ENCODE data around the gene COL25A1.

Gene COL25A1

DNA sequence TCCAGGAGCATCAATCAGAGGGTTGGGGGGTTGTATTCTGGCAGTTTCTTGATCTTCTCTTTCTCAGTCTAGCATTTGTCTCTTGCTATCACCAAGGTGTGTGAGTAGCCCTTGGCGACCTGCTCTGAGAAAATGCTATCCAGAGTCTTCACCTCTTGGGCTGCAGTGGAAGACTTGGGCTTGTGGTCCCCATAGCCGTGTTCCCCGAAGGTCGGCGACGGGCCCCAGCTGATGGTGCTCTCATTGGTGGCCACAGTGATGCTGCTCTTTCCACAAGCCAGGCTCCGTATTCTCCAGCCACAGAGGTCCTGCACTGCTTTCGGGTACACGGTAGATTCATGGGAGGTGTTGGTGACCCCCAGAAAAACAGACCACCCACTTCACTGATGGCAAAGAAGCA lies 513.7 kb downstream of the COL25A1 start:
- no peak for DNase-seq

DNA sequence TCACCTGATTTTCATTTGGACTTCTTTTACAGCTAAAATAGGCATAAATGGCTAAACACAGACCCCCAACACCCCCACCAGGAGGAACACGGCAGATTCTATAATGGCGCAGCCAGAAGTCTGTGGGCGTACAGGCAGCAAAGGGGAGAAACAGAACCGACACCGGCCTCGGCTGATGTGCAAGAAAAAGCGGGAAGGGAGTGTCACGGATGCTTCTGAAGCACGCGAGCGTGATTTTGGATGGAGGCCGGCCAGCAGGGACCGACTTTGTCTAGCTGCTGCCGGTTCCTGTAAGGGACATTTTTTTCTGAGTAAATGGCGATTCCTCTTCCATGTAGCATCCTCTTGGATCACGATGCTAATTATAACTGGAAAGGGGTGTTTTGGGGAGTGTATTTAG lies 514.7 kb downstream of the COL25A1 start:
- no peak for DNase-seq

DNA sequence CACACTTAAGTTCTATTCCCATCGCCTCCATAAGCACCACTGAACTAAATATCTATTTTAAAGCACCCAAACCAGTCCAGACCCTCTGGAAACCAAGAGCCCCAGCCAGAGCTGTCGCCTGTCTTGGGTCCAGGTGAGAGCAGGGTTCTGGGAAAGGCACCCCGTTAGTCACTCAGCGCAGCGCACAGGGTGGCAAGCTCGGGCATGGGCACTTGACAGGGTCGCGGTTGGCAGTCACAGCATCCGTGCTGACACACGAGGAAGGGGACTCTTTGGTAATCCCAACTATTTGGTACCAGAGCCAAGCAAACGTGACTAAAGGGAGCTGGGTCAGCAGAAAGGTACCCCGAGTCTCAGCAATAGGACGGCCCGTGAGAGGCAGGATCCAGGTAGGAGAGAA lies 515.4 kb downstream of the COL25A1 start:
- no peak for DNase-seq

DNA sequence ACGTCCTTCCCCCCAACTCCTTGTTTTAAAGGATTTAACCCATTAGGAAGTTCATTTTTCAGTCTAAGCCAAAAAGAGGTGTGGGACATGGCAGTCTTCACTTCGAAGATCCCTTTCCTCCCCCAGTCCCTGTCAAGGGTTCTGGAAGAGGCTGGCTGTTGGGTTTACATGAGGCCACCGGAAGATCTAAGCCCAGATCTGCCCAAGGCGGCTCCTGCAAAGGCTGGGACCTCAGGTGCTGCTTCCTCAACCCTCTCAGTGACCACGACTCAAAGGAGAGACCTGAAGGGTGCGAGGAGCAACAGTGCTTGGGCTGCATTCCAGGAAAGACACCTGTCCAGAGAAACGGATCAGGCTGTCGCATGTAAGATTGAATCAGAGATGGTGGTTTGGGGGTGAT lies 516.1 kb downstream of the COL25A1 start:
- no peak for DNase-seq

DNA sequence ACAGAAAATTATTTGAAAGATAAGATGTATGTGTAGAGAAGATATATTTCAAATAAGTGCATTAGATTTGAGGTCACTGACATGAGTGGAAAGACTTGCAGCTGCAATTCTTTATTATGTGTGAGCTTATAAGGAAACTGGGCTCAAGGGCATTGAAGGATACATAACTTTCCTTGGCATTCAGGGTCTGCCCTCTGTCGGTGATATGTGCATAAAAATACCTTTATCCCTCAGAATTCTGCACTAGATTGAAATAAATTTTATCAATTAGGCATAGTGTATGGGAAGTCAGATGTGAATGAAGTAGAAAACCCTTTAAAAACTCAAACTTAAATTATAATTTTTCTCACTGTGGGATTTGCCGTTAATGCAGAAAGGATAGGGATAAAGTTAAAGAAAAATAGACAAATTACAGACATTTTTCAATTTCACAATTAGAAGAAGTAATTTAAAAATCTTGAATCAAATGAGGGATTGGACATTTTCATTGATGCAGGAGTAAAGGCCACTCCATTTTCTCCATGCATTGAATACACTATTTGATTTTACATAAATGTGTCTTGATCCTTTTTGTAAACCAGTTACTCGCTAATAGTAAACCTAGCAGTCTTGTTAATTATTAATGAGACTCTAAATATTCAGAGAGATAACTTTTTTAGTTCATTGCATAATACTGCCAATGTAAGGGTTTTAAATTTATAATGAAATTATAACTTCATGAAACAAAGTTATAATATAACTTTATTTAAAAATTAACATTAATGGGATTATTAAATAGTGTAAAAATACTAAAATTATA lies 518.6 kb downstream of the COL25A1 start:
- no peak for DNase-seq

DNA sequence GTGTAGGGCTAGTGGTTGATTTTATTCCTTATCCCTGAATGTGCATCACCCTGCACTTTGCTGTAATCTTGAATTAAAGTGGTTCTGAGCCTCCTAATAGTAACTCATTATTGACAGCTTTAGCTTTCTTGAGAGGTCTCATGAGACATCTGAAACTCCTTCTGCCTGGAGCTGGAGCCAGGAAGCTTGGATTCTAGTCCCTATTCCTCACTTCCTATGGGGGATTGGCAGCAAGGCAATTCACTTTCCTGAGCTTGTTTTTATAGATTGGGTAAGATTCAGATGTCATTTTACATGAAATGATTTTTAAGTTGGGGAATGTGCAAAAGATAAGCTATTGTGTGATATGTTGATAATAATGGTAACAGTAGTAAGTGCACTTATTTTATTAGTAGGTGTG lies 522.5 kb downstream of the COL25A1 start:
- no peak for DNase-seq

DNA sequence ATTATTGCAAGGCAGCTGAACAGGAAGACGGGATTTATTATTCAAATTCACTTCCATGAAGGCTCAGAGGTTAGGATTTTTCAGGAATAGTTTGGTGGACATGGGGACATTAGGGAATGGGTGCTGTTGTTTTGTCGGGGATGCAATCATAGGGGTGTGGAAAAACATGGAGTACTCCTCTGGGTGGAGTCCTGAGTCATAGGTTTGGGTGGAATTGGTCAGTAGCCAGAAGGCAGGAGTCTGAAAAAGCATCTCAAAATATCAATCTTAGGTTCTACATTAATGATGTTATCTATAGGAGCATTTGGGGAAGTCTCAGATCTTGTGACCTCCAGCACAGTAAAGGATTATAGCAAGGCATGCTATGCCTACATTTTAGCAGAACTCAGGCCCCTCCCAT lies 525.1 kb downstream of the COL25A1 start:
- DNase-seq: no peak

DNA sequence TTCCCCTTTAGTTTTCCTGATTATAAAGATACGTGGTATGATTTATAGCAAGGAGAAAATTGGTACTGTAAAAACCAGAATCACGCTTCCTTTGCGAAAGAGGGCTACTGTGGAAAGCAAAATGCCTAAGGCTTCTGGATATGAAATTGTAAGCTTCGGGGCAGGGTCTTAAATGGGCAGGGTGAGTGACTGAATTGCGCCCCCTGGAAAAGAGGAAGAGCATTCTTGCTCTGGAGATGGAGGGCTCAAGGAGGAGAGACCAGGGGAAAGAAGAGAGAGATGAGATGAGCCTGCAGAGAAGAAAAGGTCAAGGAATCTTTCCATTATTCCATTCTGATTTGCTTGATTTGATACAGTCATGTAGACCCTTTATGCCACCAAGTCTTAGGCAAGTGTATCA lies 526.5 kb downstream of the COL25A1 start:
- no peak for DNase-seq

DNA sequence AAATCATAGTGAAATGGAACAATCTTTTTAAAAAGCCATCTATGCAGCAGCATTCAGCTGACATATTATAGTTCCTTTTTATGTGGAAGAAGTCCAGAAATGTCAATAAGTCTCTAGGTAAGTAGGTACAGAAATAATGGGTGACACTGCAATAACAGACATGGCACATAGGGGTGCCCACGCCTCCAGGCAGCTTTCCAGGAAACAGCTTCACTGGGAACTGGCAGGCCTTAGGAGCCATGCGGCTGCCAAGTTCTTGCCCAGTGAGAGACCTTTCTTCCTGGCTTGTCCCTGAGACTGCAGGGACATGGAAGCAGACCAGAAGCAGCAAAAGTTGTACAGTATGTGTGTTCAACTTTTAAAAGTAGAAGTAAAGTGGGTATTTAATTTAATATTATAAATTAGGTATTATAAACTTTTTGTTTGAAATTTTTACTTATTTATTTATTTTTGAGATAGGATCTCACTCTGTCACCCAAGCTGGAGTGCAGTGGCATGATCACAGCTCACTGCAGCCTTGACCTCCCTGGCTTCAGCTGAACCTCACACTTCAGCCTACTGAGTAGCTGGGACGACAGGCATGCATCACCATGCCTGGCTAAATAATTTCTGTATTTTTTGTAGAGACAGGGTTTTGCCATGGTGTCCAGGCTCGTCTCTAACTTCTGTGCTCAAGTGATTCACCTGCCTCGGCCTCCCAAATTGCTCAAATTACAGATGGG lies 527.5 kb downstream of the COL25A1 start:
- no peak for DNase-seq

DNA sequence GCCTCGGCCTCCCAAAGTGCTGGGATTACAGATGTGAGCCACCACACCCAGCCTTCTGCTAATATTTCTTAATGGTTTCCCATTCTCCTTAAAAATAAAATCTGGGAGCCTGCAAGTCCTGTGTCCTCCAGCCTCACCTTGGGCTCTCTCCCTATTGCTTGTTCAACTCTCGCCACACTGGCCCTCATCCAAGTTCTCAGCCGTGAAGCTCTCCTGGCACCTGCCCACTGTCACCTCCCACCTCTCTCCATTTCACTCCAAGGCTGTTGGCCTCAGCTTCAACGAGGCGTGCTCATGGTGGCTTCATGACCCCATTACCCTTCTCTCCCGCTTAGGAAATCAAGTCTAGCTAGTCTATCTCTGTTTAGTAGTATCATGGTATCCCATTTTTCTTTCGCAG lies 530.1 kb downstream of the COL25A1 start:
- DNase-seq: no peak

DNA sequence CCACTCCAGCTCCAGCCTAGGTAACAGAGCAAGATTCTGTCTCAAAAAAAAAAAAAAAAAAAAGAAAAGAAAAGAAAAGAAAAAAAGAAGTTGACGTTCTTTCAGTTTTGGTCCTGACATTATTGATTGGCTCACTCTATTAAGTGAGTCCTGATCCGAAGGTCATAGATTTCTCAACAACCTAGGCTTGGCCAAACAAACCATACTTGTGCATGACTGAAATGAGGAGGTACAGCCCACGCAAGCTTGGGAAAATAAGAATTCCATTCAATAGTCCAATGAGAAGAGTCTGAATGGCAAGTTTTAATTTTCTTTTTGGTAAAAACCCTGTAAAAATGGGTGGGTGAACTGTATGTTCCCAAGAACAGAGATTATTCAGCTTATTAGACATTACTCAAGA lies 536.4 kb downstream of the COL25A1 start:
- DNase-seq: no peak

DNA sequence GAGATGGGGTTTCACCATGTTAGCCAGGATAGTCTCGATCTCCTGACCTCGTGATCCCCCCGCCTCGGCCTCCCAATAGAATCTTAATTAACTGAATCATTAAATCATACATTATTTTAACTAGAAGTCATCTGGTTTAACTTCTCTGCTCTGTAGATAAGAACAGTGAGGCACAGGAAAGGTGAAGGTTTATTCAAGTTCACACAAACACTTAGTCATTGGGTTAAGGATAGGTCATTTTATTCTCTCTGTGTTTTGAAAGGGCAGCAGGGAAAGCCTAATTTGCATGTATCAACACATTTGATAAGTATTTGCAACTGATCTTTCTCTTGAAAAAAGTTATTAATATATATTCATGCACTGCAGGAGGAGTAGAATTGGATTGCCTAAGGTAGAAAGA lies 538.5 kb downstream of the COL25A1 start:
- DNase-seq: no peak

DNA sequence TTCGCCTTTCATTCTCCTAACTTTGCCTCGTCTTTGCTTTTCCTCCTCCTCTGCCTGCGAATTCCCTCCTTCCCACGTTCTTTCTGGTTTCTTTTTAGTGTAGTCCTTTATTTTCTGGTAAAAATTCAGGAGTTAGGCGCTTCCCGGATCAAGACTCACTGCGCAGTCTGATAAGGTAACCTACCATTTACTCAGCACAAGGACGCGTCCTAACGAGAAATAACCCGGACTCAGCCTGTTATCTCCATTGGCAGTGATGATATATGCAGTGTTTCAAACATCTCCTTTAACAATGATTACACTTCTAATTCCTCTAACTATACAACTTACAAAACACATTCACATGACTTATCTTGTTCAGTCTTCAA lies 539.2 kb downstream of the COL25A1 start:
- DNase-seq: no peak

DNA sequence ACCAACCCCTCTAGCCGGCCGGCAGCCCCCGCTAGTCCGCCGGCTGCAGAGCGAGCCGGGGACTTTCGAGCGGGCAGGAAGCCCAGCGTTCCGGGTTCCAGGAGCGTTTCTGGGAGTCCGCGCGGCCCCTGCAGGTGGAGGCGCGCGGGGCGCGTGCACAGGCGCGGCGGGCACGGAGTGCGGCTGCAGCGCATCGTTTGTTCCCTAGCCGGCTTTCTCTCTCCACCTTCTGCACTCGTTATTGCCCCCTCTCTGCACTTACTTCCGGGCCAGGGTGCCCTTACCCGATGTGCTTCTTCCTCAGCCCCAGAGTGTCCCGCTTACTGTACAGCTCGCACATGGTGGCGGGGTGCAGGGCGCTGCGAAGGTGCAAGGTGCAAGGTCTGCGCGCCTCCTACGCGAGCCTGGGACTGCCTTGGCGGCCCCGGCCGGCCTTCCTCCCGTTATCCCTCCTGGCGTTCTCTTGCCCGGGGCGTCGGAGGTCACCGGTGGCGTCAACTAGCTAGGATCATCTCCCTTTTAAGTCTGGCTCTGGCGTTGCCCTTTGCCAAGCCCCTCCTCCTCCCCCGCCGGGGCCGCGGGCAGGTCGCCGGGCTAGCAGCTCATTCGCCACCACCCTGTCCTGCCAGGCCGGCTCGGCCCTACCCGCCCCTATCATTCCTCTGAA lies 539.8 kb downstream of the COL25A1 start, which contains the start of gene ETNPPL:
TSS of gene ETNPPL (minus strand) at position 495 of the 667 bp plus-strand sequence. CDS start at position 340, 155 bp downstream.
- DNase-seq: no peak

All from T1000 (cell line).